Right lobe of liver (tissue), 6 donors: ENCODE measurements around the gene RNASE9. TPM values are rescaled to one million over a fixed set of nuclear protein-coding genes. Genes with fewer than 3 reads are reported as not detected.

Experiments used
- ATAC-seq, 4 donors: fragments of 200-7000 bp; cut with Tn5 transposase; one replicate each; pipeline ENCODE4 v1.9.1; 2020; ENCODE audit warnings: mild to moderate bottlenecking in 4 of 4, moderate library complexity in 4 of 4
- DNase-seq, 3 donors: peaks; one replicate each; pipeline ENCODE4 v3.0.0-alpha.2; 2020
- H3K27ac ChIP-seq, 3 donors: fragments of 200-600 bp; one replicate each; pipeline ENCODE4 v1.8.0; 2022
- H3K27me3 ChIP-seq, 2 donors: fragments of 200-600 bp; one replicate each; pipeline ENCODE4 v1.8.0; 2022
- H3K36me3 ChIP-seq, 4 donors: fragments of 200-600 bp; sonication (generic) in 1 of 4; one replicate each; pipeline versions ENCODE4 v1.5.1 to v1.8.0; 2017 to 2022; ENCODE audit warnings: control low read depth in 1 of 4
- H3K4me1 ChIP-seq, 4 donors: fragments of 200-600 bp; sonication (generic) in 1 of 4; one replicate each; pipeline versions ENCODE4 v1.5.1 to v1.8.0; 2017 to 2022; ENCODE audit warnings: control low read depth in 1 of 4
- H3K4me3 ChIP-seq, 3 donors: fragments of 200-600 bp; one replicate each; pipeline ENCODE4 v1.8.0; 2022
- H3K9me3 ChIP-seq, 4 donors: fragments of 200-600 bp; sonication (generic) in 1 of 4; one replicate each; pipeline versions ENCODE4 v1.5.1 to v1.8.0; 2017 to 2022; ENCODE audit warnings: control low read depth in 1 of 4
- CTCF ChIP-seq, 4 donors: fragments of 200-600 bp in 3 of 4; fragments of 450-650 bp in 1 of 4; IDR thresholded peaks; one replicate each; pipeline versions ENCODE4 v1.5.1 to v1.8.0; 2016 to 2022; ENCODE audit warnings: antibody characterized with exemption in 4 of 4, mild to moderate bottlenecking in 2 of 4
- POLR2A ChIP-seq: fragments of 450-650 bp; IDR thresholded peaks from one replicate; pipeline ENCODE4 v1.6.1; 2017; ENCODE audit warnings: antibody characterized with exemption, mild to moderate bottlenecking
- WGBS: methylation state at CpG from one replicate; pipeline ENCODE4 v1.1.6; 2018; ENCODE audit warnings: low coverage, low lambda C conversion rate; ENCODE audit not compliant: insufficient coverage; ENCODE audit errors: missing lambda C conversion rate; 5-methylcytosine and 5-hydroxymethylcytosine counted together
- intact Hi-C, 2 donors: fragments of 100-400 bp; cut with DNase I; formaldehyde crosslinking; loops; one replicate each; pipeline versions ENCODE4 v1.11.2 to v1.14.1; 2022
- total RNA-seq, 6 experiments: library from RNA; depleted of rRNA in 2 of 6; stranded (reverse); fragments of >200 nt in 2 of 6; fragmentation: NEBNext Ultra II Directional in 3 of 6; extraction: Animal tissue kit (Norgen Biotek cat#: 25700) in 3 of 6; gene quantifications; one replicate each; pipeline versions ENCODE4 v1.1.0 to v1.2.4, GENCODE V29; 2016 to 2023
- donor health status: DM: no; HTN: yes; CAD: no.
- donor health status: DM: no; HTN: no; CAD: no.
- donor health status: DM: no; HTN: no; CAD: no.
- donor health status: DM: no; HTN: yes; CAD: no.
- donor health status: DM: no; HTN: yes; CAD: no.

Gene RNASE9
- total RNA-seq, 6 experiments from 2014 or later, result not detected

- no peaks in the 10 kb centered on the region for H3K4me1 ChIP-seq
- ATAC-seq, result no peak
- H3K27me3 ChIP-seq, result no peaks in the 10 kb centered on the region
- no peak for DNase-seq
- no peak overlapping the region for H3K27ac ChIP-seq
- H3K36me3 ChIP-seq, result no peaks in the 10 kb centered on the region
- H3K4me3 ChIP-seq, result no peak overlapping the region
- 88% methylated on average over 2 of the region's 2 CpGs for WGBS
- TF ChIP-seq POLR2A (no peak), CTCF (IDR thresholded peaks at IDR 0.05) (no peak)
- H3K9me3 ChIP-seq, result no peaks in the 10 kb centered on the region
- intact Hi-C loops, result no loop called here
Observed at GRCh38 chr14:20550926-20551325, 9.9 kb downstream of the RNASE9 start.

- ATAC-seq (no peak), DNase-seq (no peak)
- H3K4me3 ChIP-seq, result no peak overlapping the region
- 71% methylated on average over 10 of the region's 10 CpGs for WGBS
- H3K36me3 ChIP-seq, result no peaks in the 10 kb centered on the region
- H3K9me3 ChIP-seq, result no peaks in the 10 kb centered on the region
- no peak for TF ChIP-seq CTCF (IDR thresholded peaks at IDR 0.05)
- no peak for TF ChIP-seq POLR2A
- no peaks in the 10 kb centered on the region for H3K4me1 ChIP-seq
- intact Hi-C loops, result no loop called here
- no peaks in the 10 kb centered on the region for H3K27me3 ChIP-seq
- no peak overlapping the region for H3K27ac ChIP-seq
Observed at GRCh38 chr14:20548414-20549158, 12.3 kb downstream of the RNASE9 start.

GRCh38 chr14:20546877-20547276, 14.0 kb downstream of the RNASE9 start:
- Histone ChIP-seq H3K27me3 (no peaks in the 10 kb centered on the region), H3K27ac (no peak overlapping the region), H3K9me3 (no peaks in the 10 kb centered on the region), H3K4me3 (no peak overlapping the region), H3K4me1 (no peaks in the 10 kb centered on the region), H3K36me3 (no peaks in the 10 kb centered on the region)
- DNase-seq, result no peak
- 34% methylated on average over 2 of the region's 3 CpGs for whole genome bisulfite sequencing
- ATAC-seq, result no peak
- intact Hi-C loops, result no loop called here
- TF ChIP-seq POLR2A, result no peak
- TF ChIP-seq CTCF (IDR thresholded peaks at IDR 0.05), result no peak

GRCh38 chr14:20539906-20540305, 20.9 kb downstream of the RNASE9 start:
- no peaks in the 10 kb centered on the region for H3K36me3 ChIP-seq
- intact Hi-C loops, result loop anchor here in 1 of 2 donors (10.0 kb wide), 1 partner anchor 65 kb away; no protein-coding TSS in a partner anchor
- ATAC-seq, result no peak
- TF ChIP-seq CTCF (IDR thresholded peaks at IDR 0.05), result no peak
- TF ChIP-seq POLR2A, result no peak
- DNase-seq, result no peak
- H3K9me3 ChIP-seq, result no peaks in the 10 kb centered on the region
- no peaks in the 10 kb centered on the region for H3K4me1 ChIP-seq
- H3K27ac ChIP-seq, result no peak overlapping the region
- WGBS, result 40% methylated on average over 4 of the region's 4 CpGs
- no peaks in the 10 kb centered on the region for H3K27me3 ChIP-seq
- no peak overlapping the region for H3K4me3 ChIP-seq
